K562 (cell line): ENCODE measurements around the gene UBAC2. TPM values are rescaled to one million over a fixed set of nuclear protein-coding genes. Genes with fewer than 3 reads are reported as not detected.

Experiments used
- ATAC-seq: fragments of 200-7000 bp; cut with Tn5 transposase; 3 replicates; pipeline ENCODE4 v1.9.1; 2020; ENCODE audit warnings: moderate library complexity
- BruUV-seq: library from RNA; stranded (reverse); fragments of 400-500 nt; replicated peaks from 2 replicates; lab custom pipeline; 2021; lab: Mats Ljungman, UMichigan
- CTCF ChIA-PET: fragments of 300-600 bp; formaldehyde crosslinking; extraction: SDS; loops from one replicate; lab custom pipeline; 2021; ENCODE audit warnings: low intra/inter-chr PET ratio; lab: Yijun Ruan, JAX
- POLR2A ChIA-PET: fragments of 300-600, 350-650 bp; sonication (Branson Sonifier 250); formaldehyde crosslinking; extraction: SDS; loops from one replicate; lab custom pipeline; 2021; ENCODE audit warnings: antibody characterized with exemption, inconsistent platforms; lab: Yijun Ruan, JAX
- DNase-seq, 4 experiments: peaks; one replicate each; pipeline versions ENCODE4 v3.0.0 to v3.0.0-alpha.2; 2011 to 2018; ENCODE audit warnings: low spot score in 3 of 4, mixed read lengths in 3 of 4; ENCODE audit errors: extremely low read depth in 1 of 4
- FAIRE-seq: peaks from 2 replicates; lab custom pipeline; 2011; peaks lifted over from hg19 to GRCh38; lab: Jason Lieb, UNC
- H2AFZ ChIP-seq: 2 replicates; pipeline ENCODE4 v1.6.0; 2011; ENCODE audit warnings: low read depth, low read length, control low read depth, inconsistent platforms
- H3K27ac ChIP-seq: fragments of 200-600 bp; 3 replicates; pipeline ENCODE4 v1.8.0; 2011; ENCODE audit warnings: low read depth, mild to moderate bottlenecking, control low read depth, inconsistent platforms, low read length, moderate library complexity, mixed read lengths; ENCODE audit errors: extremely low read depth
- H3K27me3 ChIP-seq, 2 experiments: fragments of 300-600 bp in 1 of 2; 2 replicates in 1 of 2; 3 replicates in 1 of 2; pipeline versions ENCODE4 v1.6.0 to v1.8.0; 2011; ENCODE audit warnings: inconsistent platforms in 2 of 2, low read length in 2 of 2, mild to moderate bottlenecking in 1 of 2, mixed read lengths in 1 of 2, moderate library complexity in 1 of 2; ENCODE audit not compliant: control insufficient read depth in 2 of 2, insufficient read depth in 2 of 2
- H3K36me3 ChIP-seq: fragments of 300-600 bp; 3 replicates; pipeline ENCODE4 v1.8.0; 2011; ENCODE audit warnings: mild to moderate bottlenecking, low read length, inconsistent platforms; ENCODE audit not compliant: control insufficient read depth, insufficient read depth
- H3K4me1 ChIP-seq, 2 experiments: fragments of 200-600 bp in 1 of 2; replicated peaks in 1 of 2; 2 replicates in 1 of 2; 3 replicates in 1 of 2; pipeline versions ENCODE4 v1.5.1 to v1.8.0; 2011; ENCODE audit warnings: inconsistent platforms in 2 of 2, low read length in 2 of 2, mild to moderate bottlenecking in 1 of 2, mixed read lengths in 1 of 2, moderate library complexity in 1 of 2; ENCODE audit not compliant: control insufficient read depth in 2 of 2, insufficient read depth in 2 of 2
- H3K4me2 ChIP-seq: 2 replicates; pipeline ENCODE4 v1.6.1; 2011; ENCODE audit warnings: low read length, control low read depth, inconsistent platforms, mixed read lengths; ENCODE audit not compliant: insufficient read depth
- H3K4me3 ChIP-seq: fragments of 200-600 bp; sonication (generic), shearing (Covaris generic); 2 replicates; pipeline ENCODE4 v1.5.1; 2016; ENCODE audit warnings: control low read depth, inconsistent platforms
- H3K79me2 ChIP-seq: fragments of 200-600 bp; 3 replicates; pipeline ENCODE4 v1.8.0; 2011; ENCODE audit warnings: low read length, inconsistent platforms; ENCODE audit not compliant: control insufficient read depth, insufficient read depth
- H3K9ac ChIP-seq, 2 experiments: 2 replicates each; pipeline versions ENCODE4 v1.6.0 to v1.6.1; 2011; ENCODE audit warnings: low read depth in 2 of 2, low read length in 2 of 2, control low read depth in 1 of 2, inconsistent platforms in 1 of 2, mild to moderate bottlenecking in 1 of 2, mixed read lengths in 1 of 2; ENCODE audit not compliant: insufficient read depth in 1 of 2
- H3K9me1 ChIP-seq: one replicate; pipeline ENCODE4 v1.6.0; 2011; ENCODE audit warnings: inconsistent platforms, mild to moderate bottlenecking, low read length, moderate library complexity; ENCODE audit not compliant: control insufficient read depth, insufficient read depth
- H3K9me3 ChIP-seq: replicated peaks from 2 replicates; pipeline ENCODE4 v1.5.1; 2011; ENCODE audit warnings: low read depth, low read length, inconsistent platforms; ENCODE audit not compliant: control insufficient read depth, insufficient read depth
- H4K20me1 ChIP-seq: replicated peaks from 2 replicates; pipeline ENCODE4 v1.6.1; 2011; ENCODE audit warnings: low read length, inconsistent platforms, mixed read lengths; ENCODE audit not compliant: control insufficient read depth, insufficient read depth
- AFF1 ChIP-seq, 2 experiments: fragments of 450-650 bp; IDR thresholded peaks; 2 replicates each; pipeline ENCODE4 v1.6.1; 2018; ENCODE audit warnings: mild to moderate bottlenecking in 2 of 2, low read depth in 1 of 2; ENCODE audit not compliant: partially characterized antibody in 2 of 2
- MTF1 ChIP-seq: fragments of 250-450 bp; sonication (Bioruptor Pico); IDR thresholded peaks from 2 replicates; pipeline ENCODE4 v1.9.0; 2021; ENCODE audit warnings: moderate library complexity, mild to moderate bottlenecking, inconsistent platforms, borderline replicate concordance
- NFIC ChIP-seq: fragments of 450-650 bp; IDR thresholded peaks from 2 replicates; pipeline ENCODE4 v1.6.1; 2017; ENCODE audit warnings: mild to moderate bottlenecking, inconsistent platforms
- SNRNP70 ChIP-seq: fragments of 200-400 bp; formaldehyde crosslinking; optimal IDR thresholded peaks from 2 replicates; pipeline ENCODE3; 2017; ENCODE audit warnings: low read depth, low read length
- ZNF551 ChIP-seq: fragments of 250-450 bp; sonication (Bioruptor Pico); IDR thresholded peaks from 2 replicates; pipeline ENCODE4 v1.5.0; 2021; ENCODE audit warnings: mild to moderate bottlenecking, moderate library complexity
- WGBS: fragments of 100-300 bp; shearing (Covaris generic); methylation state at CpG from one replicate; pipeline ENCODE4 v1.1.6; 2016; ENCODE audit warnings: low coverage, mixed read lengths; ENCODE audit not compliant: insufficient coverage; ENCODE audit errors: missing lambda C conversion rate; 5-methylcytosine and 5-hydroxymethylcytosine counted together
- in situ Hi-C: fragments of 300-500 bp; cut with MboI; formaldehyde crosslinking; loops from 4 replicates; pipeline ENCODE4 v1.15.0; 2018; ENCODE audit warnings: inconsistent platforms, mixed read lengths
- intact Hi-C: fragments of 100-400 bp; cut with micrococcal nuclease; formaldehyde crosslinking; loops from 2 replicates; pipeline ENCODE4 v1.14.2; 2022
- polyA plus RNA-seq, 8 experiments: library from polyadenylated mRNA; depleted of rRNA in 4 of 8; stranded (reverse) in 5 of 8; unstranded in 3 of 8; fragments of >200 nt; fragmentation: Nextera tagmentation in 2 of 8; fragmentation: Illumina TruSeq in 1 of 8; extraction: Ambion mirVana in 2 of 8; extraction: Trizol in 1 of 8; gene quantifications; 2 replicates each; pipeline versions ENCODE4 v1.2.1 to v1.2.3, GENCODE V29; 2011 to 2014; ENCODE audit warnings: inconsistent platforms in 1 of 8, missing spikeins in 1 of 8
- total RNA-seq, 7 experiments: library from RNA; depleted of rRNA in 6 of 7; stranded (reverse); fragments of >200 nt in 6 of 7; fragmentation: Illumina TruSeq in 2 of 7; extraction: Trizol in 2 of 7; gene quantifications; 2 replicates each; pipeline versions ENCODE4 v1.2.1 to v1.2.3, GENCODE V29; 2011 to 2021; ENCODE audit warnings: low replicate concordance in 1 of 7
- TF ChIP-seq, protein P1 (sequence below): fragments of 450-650 bp; formaldehyde crosslinking; IDR thresholded peaks from 2 replicates; pipeline ENCODE4 v1.4.0; 2022; ENCODE audit warnings: mild to moderate bottlenecking, moderate library complexity

The UBAC2 gene
- total and polyA plus RNA-seq, 9 of the 15 experiments (the other 6 are each of a cell fraction or from before 2014, with no cell fraction given): 6.0 to 84.1 (median 32.3) TPM

- TF ChIP-seq AFF1 (IDR thresholded peaks at IDR 0.05; ENCODE audit: low read depth in 1 of 2, partially characterized antibody in 2 of 2): no peak
- no peak for TF ChIP-seq ZNF551 (CRISPR knock-in tag)
- TF ChIP-seq MTF1: no peak
- no peak for TF ChIP-seq SNRNP70
- TF ChIP-seq NFIC: no peak
Measured at GRCh38 chr13:99269627-99270241, 69.1 kb downstream of the UBAC2 start (continued).

DNA sequence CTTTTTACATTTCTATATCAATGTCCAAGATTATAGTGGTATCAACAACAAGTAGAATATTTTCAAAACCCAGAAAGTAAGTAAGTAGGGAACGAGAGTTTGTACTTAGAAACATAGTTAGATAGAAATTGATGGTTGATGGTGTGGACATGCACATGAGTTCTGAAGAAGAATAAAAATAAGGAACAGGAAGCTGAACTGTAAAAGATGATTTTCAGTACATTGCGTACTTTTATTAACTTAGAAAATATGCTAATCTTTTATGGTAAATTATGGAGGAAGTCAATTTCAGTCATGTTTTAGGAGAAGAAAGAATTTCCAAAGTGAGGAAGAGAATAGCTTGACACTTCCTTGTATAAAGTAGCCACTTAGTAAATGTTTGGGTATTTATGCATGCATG is 69.9 kb downstream of the UBAC2 start:
- H3K4me2 ChIP-seq: no peak overlapping the region
- no peaks in the 10 kb centered on the region for H3K9me3 ChIP-seq
- peaks cover 7 to 24% of the 10 kb centered on the region in 2 experiments; a peak in 3 of 5 replicates for H3K4me1 ChIP-seq
- peaks cover 7% of the 10 kb centered on the region; the same call in 2 of the 3 replicates for H3K36me3 ChIP-seq
- intact Hi-C loops: loop anchor here (5.0 kb wide), 1 partner anchor 97 kb away; no protein-coding TSS in a partner anchor
- CTCF ChIA-PET: interaction anchor here (1.3 to 5.6 kb wide), 2 partner anchors 165 to 170 kb away, joined by 3 to 73 read pairs; no protein-coding TSS in a partner anchor
- ATAC-seq (no peak), FAIRE-seq (no peak), DNase-seq (no peak)
- POLR2A ChIA-PET: no interaction called here
- H3K27me3 ChIP-seq: no peaks in the 10 kb centered on the region
- in situ Hi-C loops: no loop called here
- peaks cover 29% of the 10 kb centered on the region for H3K79me2 ChIP-seq
- BruUV-seq: no TSS peak
- 92% methylated on average over 2 of the region's 2 CpGs for WGBS
- no peak overlapping the region for H3K9ac ChIP-seq
- no peak overlapping the region for H3K4me3 ChIP-seq
- no peaks in the 10 kb centered on the region for H4K20me1 ChIP-seq
- H2AFZ ChIP-seq: no peak overlapping the region
- TF ChIP-seq, protein P1, sequence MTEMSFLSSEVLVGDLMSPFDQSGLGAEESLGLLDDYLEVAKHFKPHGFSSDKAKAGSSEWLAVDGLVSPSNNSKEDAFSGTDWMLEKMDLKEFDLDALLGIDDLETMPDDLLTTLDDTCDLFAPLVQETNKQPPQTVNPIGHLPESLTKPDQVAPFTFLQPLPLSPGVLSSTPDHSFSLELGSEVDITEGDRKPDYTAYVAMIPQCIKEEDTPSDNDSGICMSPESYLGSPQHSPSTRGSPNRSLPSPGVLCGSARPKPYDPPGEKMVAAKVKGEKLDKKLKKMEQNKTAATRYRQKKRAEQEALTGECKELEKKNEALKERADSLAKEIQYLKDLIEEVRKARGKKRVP: no peak
- TF ChIP-seq ZNF551 (CRISPR knock-in tag): no peak
- no peaks in the 10 kb centered on the region for H3K9me1 ChIP-seq
- no peak overlapping the region for H3K27ac ChIP-seq
